Adrenal gland (tissue), 12 donors: ENCODE measurements around the gene KIAA1958. TPM values are rescaled to one million over a fixed set of nuclear protein-coding genes. Genes with fewer than 3 reads are reported as not detected.
A peak's percentile ranks its signal among the peaks of the same experiment; 100 is the strongest.

Experiments
- DNase-seq, 7 donors: peaks; one replicate each; pipeline ENCODE4 v3.0.0-alpha.2; 2019 to 2020
- H3K27ac ChIP-seq, 5 donors: fragments of 200-600 bp; sonication (generic) in 4 of 5; 1 replicate in 3 of 5; 2 replicates in 2 of 5; pipeline versions ENCODE4 v1.5.1 to v1.8.0; 2016 to 2020; ENCODE audit warnings: mild to moderate bottlenecking in 1 of 5
- H3K27me3 ChIP-seq: fragments of 200-600 bp; 2 replicates; pipeline ENCODE4 v1.8.0; 2021
- H3K36me3 ChIP-seq, 2 donors: fragments of 200-600 bp; replicated peaks in 1 of 2; 1 replicate in 1 of 2; 2 replicates in 1 of 2; pipeline versions ENCODE4 v1.5.1 to v1.8.0; 2018 to 2022
- H3K4me1 ChIP-seq, 2 donors: fragments of 200-600 bp; replicated peaks in 1 of 2; 1 replicate in 1 of 2; 2 replicates in 1 of 2; pipeline versions ENCODE4 v1.5.1 to v1.8.0; 2018 to 2021
- H3K4me3 ChIP-seq, 4 donors: fragments of 200-600 bp; sonication (generic) in 3 of 4; one replicate each; pipeline ENCODE4 v1.5.1; 2016 to 2018
- H3K9me3 ChIP-seq, 3 donors: fragments of 200-600 bp; sonication (generic) in 1 of 3; replicated peaks in 1 of 3; 1 replicate in 2 of 3; 2 replicates in 1 of 3; pipeline versions ENCODE4 v1.5.1 to v1.8.0; 2016 to 2021
- CTCF ChIP-seq, 6 experiments: fragments of 450-650 bp in 4 of 6; fragments of 200-600 bp in 2 of 6; sonication (generic) in 1 of 6; IDR thresholded peaks; 1 replicate in 5 of 6; 2 replicates in 1 of 6; pipeline versions ENCODE4 v1.5.1 to v1.8.0; 2016 to 2021; ENCODE audit warnings: antibody characterized with exemption in 6 of 6, mild to moderate bottlenecking in 2 of 6, moderate library complexity in 1 of 6
- POLR2A ChIP-seq, 2 donors: fragments of 450-650 bp; IDR thresholded peaks; one replicate each; pipeline ENCODE4 v1.6.1; 2017; ENCODE audit warnings: antibody characterized with exemption in 2 of 2, mild to moderate bottlenecking in 2 of 2, moderate library complexity in 1 of 2
- WGBS, 4 donors: extraction: QIAGEN DNeasy Blood & Tissue Kit in 2 of 4; methylation state at CpG; one replicate each; pipeline versions ENCODE4 v1.1.5 to v1.1.7; 2013 to 2017; 5-methylcytosine and 5-hydroxymethylcytosine counted together
- intact Hi-C, 2 donors: fragments of 100-400 bp; cut with DNase I; formaldehyde crosslinking; loops; one replicate each; pipeline versions ENCODE4 v1.14.1 to v1.15.0; 2022 to 2023
- polyA plus RNA-seq, 3 donors: library from polyadenylated mRNA; stranded (reverse); fragments of 200-250 nt in 2 of 3; fragments of 350-450 nt in 1 of 3; fragmentation: Illumina TruSeq in 1 of 3; extraction: RNeasy Lipid Tissue Mini Kit (QIAGEN cat#74804) in 1 of 3; gene quantifications; one replicate each; pipeline ENCODE4 v1.2.3, GENCODE V29; 2013 to 2014
- total RNA-seq, 9 donors: library from RNA; depleted of rRNA in 4 of 9; stranded (reverse); fragments of >200 nt in 4 of 9; fragments of 120-200 nt in 1 of 9; fragmentation: NEBNext Ultra II Directional in 1 of 9; extraction: Animal tissue kit (Norgen Biotek cat#: 25700) in 1 of 9; gene quantifications; one replicate each; pipeline versions ENCODE4 v1.1.0 to v1.2.4, GENCODE V29; 2013 to 2023
- donor health status: healthy with polysubstance abuse.
- donor health status: Bipolar disorder and iron deficiency.
- donor health status: DM: yes; HTN: yes; CAD: no.
- donor health status: DM: no; HTN: no; CAD: no.
- donor health status: DM: no; HTN: no; CAD: no.
- donor health status: DM: yes; HTN: yes; CAD: no.

Gene KIAA1958
- total and polyA plus RNA-seq, 12 donors: 3.5 to 67.2 (median 30.0) TPM

- H3K4me1 ChIP-seq: peaks cover 7 to 11% of the 10 kb centered on the region in 2 donors
- peak within 1 kb of the TSS; percentile 46 to 95 (median 79) for H3K4me3 ChIP-seq
- H3K9me3 ChIP-seq: no peaks in the 10 kb centered on the region
- WGBS, 4 donors: 0 to 2% (median 1%) methylated on average over 9 to 51 of the region's 51 CpGs
- DNase-seq: peak; percentile 96 to 98 (median 97)
- no peaks in the 10 kb centered on the region for H3K27me3 ChIP-seq
- intact Hi-C loops: no loop called here
- H3K36me3 ChIP-seq: no peaks in the 10 kb centered on the region
- peak within 1 kb of the TSS; percentile 80 to 96 (median 90) for H3K27ac ChIP-seq
- TF ChIP-seq CTCF (IDR thresholded peaks at IDR 0.05) (peak in 1 of 6 experiments; percentile 18), POLR2A (IDR thresholded peaks at IDR 0.05) (peak in 1 of 2 donors; percentile 81)
Measured at GRCh38 chr9:112717661-112718331, 231.2 kb downstream of the KIAA1958 start, which contains the start of gene INIP. TSS of gene INIP (minus strand) at chr9:112718117. CDS start at chr9:112716485, 1,632 bp downstream.

Other genes with a start within 250 kb of the KIAA1958 start
- gene PTBP3, start 153.2 kb upstream of the KIAA1958 start, total RNA-seq: 10 to 100 TPM; 21.6 to 56.6 (median 38.2) TPM
- 10 to 100 TPM in 1 of 3 donors, 1 to 10 TPM in 2; 4.4 to 15.2 (median 6.3) TPM for gene PTBP3, start 153.2 kb upstream of the KIAA1958 start, polyA plus RNA-seq
- 100 to 1,000 TPM in 3 of 9 donors, 10 to 100 TPM in 6; 60.3 to 116 (median 88.4) TPM for gene HSDL2, start 106.7 kb upstream of the KIAA1958 start, total RNA-seq
- 100 to 1,000 TPM in 1 of 3 donors, 10 to 100 TPM in 2; 43.8 to 127 (median 51.6) TPM for gene HSDL2, start 106.7 kb upstream of the KIAA1958 start, polyA plus RNA-seq
- gene INIP, start 231.3 kb downstream of the KIAA1958 start, total RNA-seq: 10 to 100 TPM; 12.5 to 28.2 (median 20.2) TPM
- gene INIP, start 231.3 kb downstream of the KIAA1958 start, polyA plus RNA-seq: 10 to 100 TPM in 1 of 3 donors, 1 to 10 TPM in 2; 5.5 to 23.4 (median 6.7) TPM